Measurements from ENCODE around the gene AURKA. TPM values are rescaled to one million over a fixed set of nuclear protein-coding genes. Genes with fewer than 3 reads are reported as not detected.
"Not testable (repeated sequence)": the region's sequence is repeated elsewhere in the genome, so short reads cannot be mapped to it uniquely, and the experiment has no call there.

Gene AURKA
- total and polyA plus RNA-seq, 2 experiments from 2014 or later: 75.8 to 82.0 TPM

GRCh38 chr20:56411759-56412472 is 19.9 kb upstream of the AURKA start, which contains the start of gene CASS4:
CASS4 (plus strand) TSS chr20:56412260; CDS start chr20:56412459, 199 bp downstream.
- Histone ChIP-seq H3K9me2 (ENCODE audit: insufficient read depth) (no peaks in the 10 kb centered on the region), H3K27me3 (ENCODE audit: insufficient read depth) (no peaks in the 10 kb centered on the region), H4K20me1 (replicated peaks; ENCODE audit: insufficient read depth) (no peaks in the 10 kb centered on the region), H3K4me2 (no peak within 1 kb of the TSS), H3K27ac (ENCODE audit: low read depth) (no peak within 1 kb of the TSS), H2AFZ (no peak within 1 kb of the TSS), H3K4me1 (ENCODE audit: insufficient read depth) (no peaks in the 10 kb centered on the region), H3K36me3 (ENCODE audit: insufficient read depth) (no peaks in the 10 kb centered on the region; the same call in 1 of the 2 replicates), H3K4me3 (no peak within 1 kb of the TSS), H3F3A (replicated peaks; ENCODE audit: low read depth) (no peaks in the 10 kb centered on the region), H3K79me2 (replicated peaks; ENCODE audit: insufficient read depth) (no peaks in the 10 kb centered on the region)
- no peaks in the 10 kb centered on the region for H3K9me3 Mint-ChIP-seq
- no peaks in the 10 kb centered on the region for H3K4me1 Mint-ChIP-seq
- H3K36me3 Mint-ChIP-seq (ENCODE audit: low read depth): peaks cover 14% of the 10 kb centered on the region; the same call in 2 of the 3 replicates
- ATAC-seq: no peak
- TF ChIP-seq ZNF462 (CRISPR knock-in tag; IDR thresholded peaks at IDR 0.05) (no peak), EZH2 (IDR thresholded peaks at IDR 0.05; ENCODE audit: low read depth, unreplicated experiment) (no peak), ETS1 (IDR thresholded peaks at IDR 0.05) (no peak), POLR2AphosphoS5 (IDR thresholded peaks at IDR 0.05; ENCODE audit: low read depth) (no peak), NANOG (IDR thresholded peaks at IDR 0.05; ENCODE audit: borderline replicate concordance) (no peak), CREB1 (CRISPR knock-in tag; IDR thresholded peaks at IDR 0.05; ENCODE audit: low read depth) (no peak), JUNB (IDR thresholded peaks at IDR 0.05; ENCODE audit: unreplicated experiment) (no peak), EZH2phosphoT487 (IDR thresholded peaks at IDR 0.05; ENCODE audit: unreplicated experiment) (no peak), STAT1 (IDR thresholded peaks at IDR 0.05; ENCODE audit: unreplicated experiment) (no peak), ZNF114 (CRISPR knock-in tag; IDR thresholded peaks at IDR 0.05) (no peak)
- TF ChIP-seq, protein P1, sequence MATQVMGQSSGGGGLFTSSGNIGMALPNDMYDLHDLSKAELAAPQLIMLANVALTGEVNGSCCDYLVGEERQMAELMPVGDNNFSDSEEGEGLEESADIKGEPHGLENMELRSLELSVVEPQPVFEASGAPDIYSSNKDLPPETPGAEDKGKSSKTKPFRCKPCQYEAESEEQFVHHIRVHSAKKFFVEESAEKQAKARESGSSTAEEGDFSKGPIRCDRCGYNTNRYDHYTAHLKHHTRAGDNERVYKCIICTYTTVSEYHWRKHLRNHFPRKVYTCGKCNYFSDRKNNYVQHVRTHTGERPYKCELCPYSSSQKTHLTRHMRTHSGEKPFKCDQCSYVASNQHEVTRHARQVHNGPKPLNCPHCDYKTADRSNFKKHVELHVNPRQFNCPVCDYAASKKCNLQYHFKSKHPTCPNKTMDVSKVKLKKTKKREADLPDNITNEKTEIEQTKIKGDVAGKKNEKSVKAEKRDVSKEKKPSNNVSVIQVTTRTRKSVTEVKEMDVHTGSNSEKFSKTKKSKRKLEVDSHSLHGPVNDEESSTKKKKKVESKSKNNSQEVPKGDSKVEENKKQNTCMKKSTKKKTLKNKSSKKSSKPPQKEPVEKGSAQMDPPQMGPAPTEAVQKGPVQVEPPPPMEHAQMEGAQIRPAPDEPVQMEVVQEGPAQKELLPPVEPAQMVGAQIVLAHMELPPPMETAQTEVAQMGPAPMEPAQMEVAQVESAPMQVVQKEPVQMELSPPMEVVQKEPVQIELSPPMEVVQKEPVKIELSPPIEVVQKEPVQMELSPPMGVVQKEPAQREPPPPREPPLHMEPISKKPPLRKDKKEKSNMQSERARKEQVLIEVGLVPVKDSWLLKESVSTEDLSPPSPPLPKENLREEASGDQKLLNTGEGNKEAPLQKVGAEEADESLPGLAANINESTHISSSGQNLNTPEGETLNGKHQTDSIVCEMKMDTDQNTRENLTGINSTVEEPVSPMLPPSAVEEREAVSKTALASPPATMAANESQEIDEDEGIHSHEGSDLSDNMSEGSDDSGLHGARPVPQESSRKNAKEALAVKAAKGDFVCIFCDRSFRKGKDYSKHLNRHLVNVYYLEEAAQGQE (IDR thresholded peaks at IDR 0.05; ENCODE audit: unreplicated experiment): no peak
- no peak within 1 kb of the TSS for H3K4me3 Mint-ChIP-seq
- no peaks in the 10 kb centered on the region for H3K27me3 Mint-ChIP-seq (ENCODE audit: insufficient read depth, low read depth, poor library complexity)
- no peak within 1 kb of the TSS for H3K27ac Mint-ChIP-seq
- no peak for DNase-seq (ENCODE audit: low spot score)

GRCh38 chr20:56411287-56411686 is 19.3 kb upstream of the AURKA start:
- not testable (repeated sequence) for H3K27me3 Mint-ChIP-seq (ENCODE audit: insufficient read depth, low read depth, poor library complexity); H3K27ac ChIP-seq (ENCODE audit: low read depth); H3K27ac Mint-ChIP-seq; DNase-seq (ENCODE audit: low spot score); H3K9me3 Mint-ChIP-seq; H3K4me3 Mint-ChIP-seq; H3K27me3 ChIP-seq (ENCODE audit: insufficient read depth); H3K4me3 ChIP-seq; ATAC-seq; H3K79me2 ChIP-seq (replicated peaks; ENCODE audit: insufficient read depth); H4K20me1 ChIP-seq (replicated peaks; ENCODE audit: insufficient read depth); H3K4me1 ChIP-seq (ENCODE audit: insufficient read depth); H3K9me2 ChIP-seq (ENCODE audit: insufficient read depth); H3K36me3 ChIP-seq (ENCODE audit: insufficient read depth); H3K4me1 Mint-ChIP-seq; H3K4me2 ChIP-seq; H3F3A ChIP-seq (replicated peaks; ENCODE audit: low read depth); H2AFZ ChIP-seq
- peaks cover 20% of the 10 kb centered on the region; the same call in 2 of the 3 replicates for H3K36me3 Mint-ChIP-seq (ENCODE audit: low read depth)
